WTC11 (cell line): ENCODE results near the gene ADGRF3. TPM values are rescaled to one million over a fixed set of nuclear protein-coding genes. Genes with fewer than 3 reads are reported as not detected.
"Not testable (repeated sequence)": the region's sequence is repeated elsewhere in the genome, so short reads cannot be mapped to it uniquely, and the experiment has no call there.

ENCODE experiments used
- ATAC-seq: fragments of 200-7000 bp; cut with Tn5 transposase; 2 replicates; pipeline ENCODE4 v1.10.0; 2021; ENCODE audit warnings: mild to moderate bottlenecking, moderate library complexity
- CTCF ChIA-PET: fragments of 300-600 bp; sonication (Branson Sonifier 250); formaldehyde crosslinking; loops from one replicate; lab custom pipeline; 2021; ENCODE audit warnings: antibody characterized with exemption; lab: Charles Lee
- POLR2A ChIA-PET: fragments of 350-600 bp; sonication (Branson Sonifier 250); formaldehyde crosslinking; loops from one replicate; lab custom pipeline; 2021; ENCODE audit warnings: antibody characterized with exemption; lab: Charles Lee
- DNase-seq: peaks from one replicate; pipeline ENCODE4 v3.0.0; 2021; ENCODE audit warnings: low spot score
- H3K27ac Mint-ChIP-seq: 2 replicates; pipeline ENCODE4 v1.8.0; 2021; ENCODE audit warnings: mixed read lengths
- H3K27me3 Mint-ChIP-seq: 2 replicates; pipeline ENCODE4 v1.8.0; 2021; ENCODE audit warnings: low read depth, mild to moderate bottlenecking, moderate library complexity, mixed read lengths
- H3K36me3 Mint-ChIP-seq: 2 replicates; pipeline ENCODE4 v1.8.0; 2021; ENCODE audit warnings: mixed read lengths
- H3K4me1 Mint-ChIP-seq: 2 replicates; pipeline ENCODE4 v1.8.0; 2022; ENCODE audit warnings: mixed read lengths
- H3K4me3 Mint-ChIP-seq: 2 replicates; pipeline ENCODE4 v1.8.0; 2021; ENCODE audit warnings: mild to moderate bottlenecking, moderate library complexity, mixed read lengths
- H3K9me3 Mint-ChIP-seq: 2 replicates; pipeline ENCODE4 v1.8.0; 2021; ENCODE audit warnings: mixed read lengths
- ATF2 ChIP-seq: sonication (generic); formaldehyde crosslinking; IDR thresholded peaks from 2 replicates; pipeline ENCODE4 v1.8.1; 2022; ENCODE audit warnings: low read depth, missing genetic modification reagents, borderline replicate concordance
- CTCF ChIP-seq: fragments of 200-600 bp; IDR thresholded peaks from 2 replicates; pipeline ENCODE4 v1.8.0; 2022; ENCODE audit warnings: antibody characterized with exemption
- ELF4 ChIP-seq: sonication (generic); formaldehyde crosslinking; IDR thresholded peaks from 2 replicates; pipeline ENCODE4 v1.8.1; 2022; ENCODE audit warnings: low read depth, mild to moderate bottlenecking, moderate library complexity, missing genetic modification reagents
- EMX1 ChIP-seq: fragments of 250-450 bp; sonication (Bioruptor Pico); IDR thresholded peaks from 2 replicates; pipeline ENCODE4 v1.8.0; 2021; ENCODE audit warnings: mild to moderate bottlenecking
- GABPB1 ChIP-seq: sonication (generic); formaldehyde crosslinking; IDR thresholded peaks from 2 replicates; pipeline ENCODE4 v1.8.1; 2023; ENCODE audit warnings: mild to moderate bottlenecking, missing genetic modification reagents
- HMGA2 ChIP-seq: fragments of 250-450 bp; sonication (Bioruptor Pico); IDR thresholded peaks from 2 replicates; pipeline ENCODE4 v1.4.0; 2021; ENCODE audit warnings: mild to moderate bottlenecking, moderate library complexity
- JAZF1 ChIP-seq: fragments of 250-450 bp; sonication (Bioruptor Pico); IDR thresholded peaks from 2 replicates; pipeline ENCODE4 v1.9.0; 2021; ENCODE audit warnings: moderate library complexity, mild to moderate bottlenecking, inconsistent platforms
- PRDM15 ChIP-seq: sonication (generic); formaldehyde crosslinking; IDR thresholded peaks from 2 replicates; pipeline ENCODE4 v1.8.0; 2022; ENCODE audit warnings: missing genetic modification reagents
- RORB ChIP-seq: fragments of 250-450 bp; sonication (Bioruptor Pico); IDR thresholded peaks from 2 replicates; pipeline ENCODE4 v1.9.0; 2021; ENCODE audit warnings: mild to moderate bottlenecking
- SMAD4 ChIP-seq: sonication (generic); formaldehyde crosslinking; IDR thresholded peaks from 2 replicates; pipeline ENCODE4 v1.8.0; 2022; ENCODE audit warnings: mild to moderate bottlenecking, missing genetic modification reagents
- SP1 ChIP-seq: sonication (generic); formaldehyde crosslinking; conservative IDR thresholded peaks from 2 replicates; pipeline ENCODE4 v1.8.1; 2022; ENCODE audit warnings: missing genetic modification reagents
- STAT6 ChIP-seq: sonication (generic); formaldehyde crosslinking; conservative IDR thresholded peaks from 2 replicates; pipeline ENCODE4 v1.8.1; 2023; ENCODE audit warnings: mild to moderate bottlenecking, low read depth, missing genetic modification reagents, moderate library complexity
- ZBTB43 ChIP-seq: sonication (generic); formaldehyde crosslinking; IDR thresholded peaks from 2 replicates; pipeline ENCODE4 v1.8.1; 2023; ENCODE audit warnings: mild to moderate bottlenecking, missing genetic modification reagents
- ZMAT4 ChIP-seq: fragments of 250-450 bp; sonication (Bioruptor Pico); IDR thresholded peaks from 2 replicates; pipeline ENCODE4 v1.9.0; 2021; ENCODE audit warnings: mild to moderate bottlenecking
- ZNF219 ChIP-seq: sonication (generic); formaldehyde crosslinking; IDR thresholded peaks from 2 replicates; pipeline ENCODE4 v1.8.0; 2023; ENCODE audit warnings: missing genetic modification reagents, mild to moderate bottlenecking, borderline replicate concordance
- ZNF317 ChIP-seq: sonication (generic); formaldehyde crosslinking; IDR thresholded peaks from 2 replicates; pipeline ENCODE4 v1.8.1; 2023; ENCODE audit warnings: low read depth, mild to moderate bottlenecking, moderate library complexity, missing genetic modification reagents, borderline replicate concordance
- ZNF512 ChIP-seq: sonication (generic); formaldehyde crosslinking; IDR thresholded peaks from 2 replicates; pipeline ENCODE4 v1.8.1; 2022; ENCODE audit warnings: missing genetic modification reagents, borderline replicate concordance
- total RNA-seq: library from RNA; stranded (reverse); gene quantifications from 3 replicates; pipeline ENCODE4 v1.2.3, GENCODE V29; 2021

ADGRF3 gene
- total RNA-seq, 1 experiment from 2014 or later, result 0.48 TPM

GRCh38 chr2:26309921-26310320 lies 36.7 kb downstream of the ADGRF3 start:
- no peaks in the 10 kb centered on the region for H3K9me3 Mint-ChIP-seq
- ChIA-PET POLR2A (no interaction called here), CTCF (interaction anchor here (0.6 kb wide), 1 partner anchor 186 kb away, joined by 3 read pairs; no protein-coding TSS in a partner anchor)
- peaks cover 17% of the 10 kb centered on the region for H3K4me1 Mint-ChIP-seq
- H3K4me3 Mint-ChIP-seq, result no peak overlapping the region
- no peak for DNase-seq
- TF ChIP-seq ZNF512 (no peak), HMGA2 (no peak), ZNF219 (CRISPR knock-in tag) (no peak), SP1 (CRISPR knock-in tag) (no peak), RORB (CRISPR knock-in tag) (no peak), SMAD4 (CRISPR knock-in tag) (no peak), ELF4 (CRISPR knock-in tag) (no peak), STAT6 (CRISPR knock-in tag) (no peak), PRDM15 (CRISPR knock-in tag) (no peak)
- no peaks in the 10 kb centered on the region for H3K27me3 Mint-ChIP-seq
- no peaks in the 10 kb centered on the region for H3K36me3 Mint-ChIP-seq
- no peak for ATAC-seq
- H3K27ac Mint-ChIP-seq, result no peak overlapping the region

- ChIA-PET POLR2A (no interaction called here), CTCF (interaction anchor here (1.5 kb wide), 1 partner anchor 9 kb away, joined by 14 read pairs; no protein-coding TSS in a partner anchor)
- DNase-seq (no peak), ATAC-seq (peak; percentile 34; the same call in 1 of the 2 replicates)
- H3K27me3 Mint-ChIP-seq, result no peaks in the 10 kb centered on the region
- no peak overlapping the region for H3K4me3 Mint-ChIP-seq
- H3K9me3 Mint-ChIP-seq, result no peaks in the 10 kb centered on the region
- peaks cover 12% of the 10 kb centered on the region for H3K4me1 Mint-ChIP-seq
- peaks cover 5% of the 10 kb centered on the region; the same call in 1 of the 2 replicates for H3K36me3 Mint-ChIP-seq
- no peak overlapping the region for H3K27ac Mint-ChIP-seq
- TF ChIP-seq EMX1 (CRISPR knock-in tag) (no peak), ZMAT4 (CRISPR knock-in tag) (no peak), ZNF317 (CRISPR knock-in tag) (no peak), ATF2 (CRISPR knock-in tag) (no peak), ZBTB43 (CRISPR knock-in tag) (no peak), JAZF1 (CRISPR knock-in tag) (no peak), GABPB1 (CRISPR knock-in tag) (no peak), CTCF (no peak)
These were observed 41.0 kb downstream of the ADGRF3 start for GRCh38 chr2:26305540-26305939.

- H3K4me1 Mint-ChIP-seq, result peaks cover 12% of the 10 kb centered on the region
- H3K9me3 Mint-ChIP-seq, DNase-seq, H3K4me3 Mint-ChIP-seq, H3K27ac Mint-ChIP-seq, H3K36me3 Mint-ChIP-seq, POLR2A ChIA-PET, H3K27me3 Mint-ChIP-seq, ATAC-seq: not testable (repeated sequence)
- CTCF ChIA-PET, result interaction anchor here (1.5 kb wide), 1 partner anchor 9 kb away, joined by 14 read pairs; no protein-coding TSS in a partner anchor
These were observed 41.5 kb downstream of the ADGRF3 start for GRCh38 chr2:26305094-26305493.
